GM19324 (cell line): ENCODE data around the gene ZNF644.

Source experiments
- ATAC-seq: cut with Tn5 transposase; IDR thresholded peaks from one replicate; pipeline ENCODE4 v1.9.1; 2021; ENCODE audit warnings: mild to moderate bottlenecking, moderate library complexity; ENCODE audit not compliant: unreplicated experiment, low FRiP score

Gene ZNF644

DNA sequence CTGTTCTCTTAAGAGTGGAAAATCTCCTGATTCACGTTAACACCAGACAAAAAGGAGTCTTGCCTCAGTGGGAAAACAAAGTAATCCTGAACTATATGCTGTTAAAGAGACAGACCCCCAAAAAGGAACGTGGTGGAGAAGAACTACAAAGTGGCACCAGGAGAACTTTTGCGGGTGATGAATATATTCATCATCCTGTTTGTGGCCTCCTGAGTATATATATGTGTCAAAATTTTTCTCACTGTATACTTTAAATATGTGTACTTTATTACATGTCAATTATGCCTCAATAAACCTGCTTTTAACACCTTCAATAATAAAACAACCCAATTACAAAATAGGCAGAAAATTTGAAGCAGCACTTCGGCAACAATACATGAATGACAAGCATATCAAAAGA is 31.1 kb downstream of the ZNF644 start:
- ATAC-seq: no peak

GRCh38 chr1:90989990-90990389 is 31.8 kb downstream of the ZNF644 start:
- ATAC-seq: no peak

- no peak for ATAC-seq
Measured at GRCh38 chr1:90989302-90989701, 32.5 kb downstream of the ZNF644 start.

DNA sequence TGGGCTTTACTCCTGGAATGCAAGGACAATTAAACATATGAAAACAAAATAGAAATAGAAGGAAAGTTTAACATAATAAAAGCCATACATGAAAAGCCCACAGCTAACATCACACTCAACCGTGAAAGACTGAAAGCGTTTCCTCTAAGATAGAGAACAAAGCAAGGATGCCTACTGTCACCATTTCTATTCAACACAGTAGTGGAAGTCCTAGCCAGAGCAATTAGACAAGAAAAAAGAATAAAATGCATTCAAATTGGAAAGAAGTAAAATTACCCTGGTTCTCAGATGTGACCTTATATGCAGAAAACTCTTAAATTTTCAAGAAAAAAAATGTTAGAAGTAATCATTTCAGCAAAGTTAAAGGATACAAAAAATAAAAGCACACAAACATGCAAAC is 34.0 kb downstream of the ZNF644 start:
- no peak for ATAC-seq

GRCh38 chr1:90986953-90987352 is 34.9 kb downstream of the ZNF644 start:
- no peak for ATAC-seq

- no peak for ATAC-seq
Measured at GRCh38 chr1:90977522-90977921, 44.3 kb downstream of the ZNF644 start.

GRCh38 chr1:90973897-90974798 is 47.7 kb downstream of the ZNF644 start:
- ATAC-seq: no peak

DNA sequence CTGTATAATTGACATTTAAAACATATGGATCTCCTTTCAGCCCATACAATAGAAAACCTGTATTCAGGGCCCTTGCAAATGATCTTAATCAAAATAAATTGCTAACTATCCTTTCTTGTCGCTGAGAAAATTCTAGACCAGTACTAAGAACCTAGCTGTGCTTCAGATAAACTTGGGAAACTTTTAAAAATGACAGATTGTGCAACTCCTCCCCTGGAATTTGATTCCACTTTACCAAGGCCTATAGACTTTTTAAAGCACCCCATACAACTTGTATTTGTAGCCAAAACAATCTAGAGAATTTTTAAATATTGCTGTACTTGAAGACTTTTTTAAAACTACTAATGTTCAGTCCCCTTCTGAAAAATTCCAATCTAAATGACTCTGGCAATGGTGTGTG is 51.6 kb downstream of the ZNF644 start:
- ATAC-seq: no peak

DNA sequence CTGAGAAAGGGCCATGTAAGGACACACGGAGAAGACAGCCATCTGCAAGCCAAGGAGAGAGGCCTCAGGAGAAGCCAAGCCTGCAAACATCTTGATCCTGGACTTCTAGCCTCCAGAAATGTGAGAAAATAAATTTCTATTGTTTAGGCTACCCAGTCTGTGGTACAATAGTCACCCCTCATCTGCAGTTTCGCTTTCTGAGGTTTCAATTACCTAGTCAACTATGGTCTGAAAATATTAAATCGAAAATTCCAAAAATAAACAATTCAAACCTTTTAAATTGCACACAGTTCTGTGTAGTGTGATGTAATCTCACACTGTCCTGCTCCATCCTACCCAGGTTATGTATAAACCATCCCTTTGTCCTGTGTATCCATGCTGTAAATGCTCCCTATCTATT is 52.6 kb downstream of the ZNF644 start:
- no peak for ATAC-seq

DNA sequence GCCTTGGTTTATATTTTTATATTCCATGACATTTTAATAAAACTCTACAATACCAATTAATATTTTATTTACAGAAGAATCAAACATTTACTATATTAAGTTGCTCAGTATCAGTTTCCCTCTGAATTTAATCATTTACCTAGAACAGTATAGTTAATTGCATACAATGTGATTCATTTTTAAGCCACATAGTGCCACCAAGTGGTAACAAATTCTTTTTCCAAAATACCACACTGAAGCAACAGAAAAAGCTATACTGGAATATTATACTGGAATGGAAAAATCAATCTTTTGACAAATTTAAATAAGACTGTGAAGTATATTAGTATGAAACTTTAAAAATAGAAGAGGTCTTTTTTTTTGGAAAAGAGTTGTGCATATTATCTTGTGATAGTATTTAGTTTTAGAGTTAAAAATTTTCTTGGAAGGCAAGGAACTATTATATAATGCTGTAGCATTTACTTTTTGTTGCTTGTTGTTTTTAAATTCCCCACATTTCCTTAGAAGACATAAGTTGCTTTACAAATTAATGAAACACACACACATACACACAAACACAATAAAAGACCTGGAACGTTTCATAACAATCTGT is 57.3 kb downstream of the ZNF644 start:
- no peak for ATAC-seq

DNA sequence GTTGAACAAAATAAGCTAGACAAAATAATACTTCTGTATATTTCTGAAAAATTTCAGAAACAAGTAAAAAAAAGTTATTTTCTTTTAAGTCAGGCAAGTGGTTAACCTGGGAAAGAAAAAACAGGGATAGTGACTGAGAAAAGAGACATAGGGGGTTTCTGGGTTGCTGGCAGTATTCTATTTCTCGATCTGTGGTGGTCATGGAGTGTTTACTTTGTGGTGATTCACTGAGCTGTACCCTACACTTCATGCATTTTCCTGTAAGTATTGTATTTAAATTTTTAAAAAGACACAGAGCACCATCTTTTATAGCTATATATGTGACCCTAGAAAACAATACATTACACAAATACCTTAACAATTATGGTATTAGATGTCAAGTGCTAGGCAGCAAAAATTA is 58.2 kb downstream of the ZNF644 start:
- no peak for ATAC-seq

- ATAC-seq: no peak
Measured at GRCh38 chr1:90963236-90963635, 58.6 kb downstream of the ZNF644 start.

GRCh38 chr1:90959352-90960206 is 62.3 kb downstream of the ZNF644 start:
- ATAC-seq: no peak

DNA sequence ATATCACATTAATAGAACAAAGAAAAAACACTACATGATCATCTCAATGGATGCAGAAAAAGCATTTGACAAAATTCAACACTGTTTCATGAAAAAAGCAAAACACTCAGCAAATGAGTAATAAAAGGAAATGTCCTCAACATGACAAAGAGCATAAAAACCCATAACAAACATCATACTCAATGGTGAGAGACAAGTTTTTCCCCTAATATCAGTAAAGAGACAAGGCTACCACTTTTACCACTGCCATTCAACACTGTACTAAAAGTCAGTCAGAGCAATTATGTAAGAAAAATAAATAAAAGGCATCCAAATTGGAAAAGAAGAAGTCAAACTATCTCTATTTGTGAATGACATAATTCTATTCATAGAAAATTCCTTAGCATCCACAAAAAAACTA is 64.3 kb downstream of the ZNF644 start:
- no peak for ATAC-seq

DNA sequence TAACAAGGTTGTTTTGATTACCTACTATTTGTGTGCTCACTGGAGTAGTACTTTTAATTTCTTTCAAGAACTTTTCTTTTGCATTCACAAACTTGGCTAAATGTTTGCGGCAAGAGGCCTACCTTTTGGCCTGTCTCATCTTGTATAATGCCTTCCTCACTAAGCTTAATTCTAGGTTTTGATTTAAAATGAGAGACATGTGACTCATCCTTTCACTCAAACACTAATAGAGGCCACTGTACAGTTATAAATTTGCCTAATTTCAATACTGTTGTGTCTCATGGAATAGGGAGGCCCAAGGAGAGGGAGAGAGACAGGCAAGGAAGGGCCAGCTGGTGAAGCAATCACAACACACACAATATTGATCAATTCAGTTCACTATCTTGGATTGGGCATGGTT is 66.1 kb downstream of the ZNF644 start:
- no peak for ATAC-seq

GRCh38 chr1:90952906-90953305 is 68.9 kb downstream of the ZNF644 start:
- ATAC-seq: no peak

DNA sequence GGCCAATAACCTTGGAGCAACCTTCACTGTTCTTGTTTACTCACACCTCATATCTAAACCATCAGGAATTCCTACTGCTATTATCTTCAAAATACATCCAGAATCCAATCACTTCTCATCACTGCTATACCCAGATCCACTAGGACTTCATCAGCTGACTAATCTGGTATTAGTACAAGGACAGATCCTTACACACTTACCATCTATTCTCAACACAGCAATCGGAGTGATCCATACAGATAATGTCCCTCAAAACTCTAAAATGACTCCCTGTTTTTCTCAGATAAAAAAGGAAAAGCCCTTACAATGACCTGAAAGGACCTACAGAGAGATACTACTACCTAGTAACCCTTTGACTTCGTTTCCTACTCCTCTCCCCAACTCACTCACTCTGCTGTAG is 70.8 kb downstream of the ZNF644 start:
- no peak for ATAC-seq

- no peak for ATAC-seq
Measured at GRCh38 chr1:90948301-90948700, 73.5 kb downstream of the ZNF644 start.

- ATAC-seq: no peak
Measured at GRCh38 chr1:90946630-90947029, 75.2 kb downstream of the ZNF644 start.

- no peak for ATAC-seq
Measured at GRCh38 chr1:90945287-90945686, 76.5 kb downstream of the ZNF644 start.

- no peak for ATAC-seq
Measured at GRCh38 chr1:90943966-90944365, 77.9 kb downstream of the ZNF644 start.
